GM23248 (cell line): ENCODE results near the gene ENTHD1. TPM values are rescaled to one million over a fixed set of nuclear protein-coding genes. Genes with fewer than 3 reads are reported as not detected.
"Not testable (repeated sequence)": the region's sequence is repeated elsewhere in the genome, so short reads cannot be mapped to it uniquely, and the experiment has no call there.

Experiments used
- DNase-seq: peaks from one replicate; pipeline ENCODE4 v3.0.0-alpha.2; 2015
- H2AFZ ChIP-seq: fragments of 200-600 bp; sonication (generic); 2 replicates; pipeline ENCODE4 v1.6.1; 2016; ENCODE audit warnings: antibody characterized with exemption
- H3F3A ChIP-seq: fragments of 200-600 bp; sonication (generic); 2 replicates; pipeline ENCODE4 v1.6.1; 2016; ENCODE audit warnings: mild to moderate bottlenecking, antibody characterized with exemption, mixed run types; ENCODE audit not compliant: insufficient read depth
- H3K27ac ChIP-seq: fragments of 200-600 bp; sonication (generic); 2 replicates; pipeline ENCODE4 v1.5.1; 2016; ENCODE audit warnings: mild to moderate bottlenecking
- H3K27me3 ChIP-seq: fragments of 200-600 bp; sonication (generic); replicated peaks from 2 replicates; pipeline ENCODE4 v1.6.1; 2016; ENCODE audit warnings: mild to moderate bottlenecking; ENCODE audit not compliant: insufficient read depth
- H3K36me3 ChIP-seq: fragments of 200-600 bp; sonication (generic); 2 replicates; pipeline ENCODE4 v1.6.1; 2016; ENCODE audit warnings: low read depth, mild to moderate bottlenecking
- H3K4me1 ChIP-seq: fragments of 200-600 bp; sonication (generic); 2 replicates; pipeline ENCODE4 v1.6.1; 2016; ENCODE audit warnings: mild to moderate bottlenecking; ENCODE audit not compliant: insufficient read depth
- H3K4me2 ChIP-seq: fragments of 200-600 bp; sonication (generic); one replicate; pipeline ENCODE4 v1.6.1; 2016; ENCODE audit warnings: mild to moderate bottlenecking; ENCODE audit not compliant: unreplicated experiment
- H3K4me3 ChIP-seq: fragments of 200-600 bp; sonication (generic); 2 replicates; pipeline ENCODE4 v1.5.1; 2016; ENCODE audit warnings: mild to moderate bottlenecking
- H3K79me2 ChIP-seq: fragments of 200-600 bp; sonication (generic); 2 replicates; pipeline ENCODE4 v1.6.1; 2016; ENCODE audit warnings: mild to moderate bottlenecking; ENCODE audit not compliant: insufficient read depth
- H3K9ac ChIP-seq: fragments of 200-600 bp; sonication (generic); 2 replicates; pipeline ENCODE4 v1.6.1; 2016; ENCODE audit warnings: mild to moderate bottlenecking
- H3K9me2 ChIP-seq: fragments of 200-600 bp; sonication (generic); 2 replicates; pipeline ENCODE4 v1.6.1; 2016; ENCODE audit warnings: mixed run types, mild to moderate bottlenecking, moderate library complexity; ENCODE audit not compliant: insufficient read depth
- H3K9me3 ChIP-seq: fragments of 200-600 bp; sonication (generic); one replicate; pipeline ENCODE4 v1.6.1; 2017; ENCODE audit warnings: low read depth
- H4K20me1 ChIP-seq: fragments of 200-600 bp; sonication (generic); 2 replicates; pipeline ENCODE4 v1.6.0; 2016; ENCODE audit not compliant: insufficient read depth
- EZH2 ChIP-seq: fragments of 200-600 bp; sonication (generic); IDR thresholded peaks from 2 replicates; pipeline ENCODE4 v1.6.1; 2018; ENCODE audit warnings: antibody characterized with exemption, mild to moderate bottlenecking; ENCODE audit not compliant: insufficient read depth, poor library complexity, severe bottlenecking
- EZH2phosphoT487 ChIP-seq: fragments of 200-600 bp; sonication (generic); IDR thresholded peaks from 2 replicates; pipeline ENCODE4 v1.6.1; 2018; ENCODE audit warnings: antibody characterized with exemption, moderate library complexity, mild to moderate bottlenecking, low read depth; ENCODE audit not compliant: insufficient read depth
- WGBS, 2 experiments: methylation state at CpG; one replicate each; pipeline ENCODE4 v1.1.6; 2015 to 2017; ENCODE audit warnings: low lambda C conversion rate in 2 of 2, low coverage in 1 of 2; ENCODE audit errors: missing lambda C conversion rate in 2 of 2; 5-methylcytosine and 5-hydroxymethylcytosine counted together
- in situ Hi-C: fragments of 300-500 bp; cut with MboI; formaldehyde crosslinking; loops from 2 replicates; pipeline ENCODE4 v1.15.0; 2020
- polyA plus RNA-seq: library from polyadenylated mRNA; unstranded; fragments of >200 nt; fragmentation: Nextera tagmentation; extraction: Ambion mirVana; gene quantifications from 2 replicates; pipeline ENCODE4 v1.2.1, GENCODE V29; 2016
- total RNA-seq: library from RNA; depleted of rRNA; stranded (reverse); fragments of >200 nt; shearing (Covaris generic); gene quantifications from 2 replicates; pipeline ENCODE4 v1.2.3, GENCODE V29; 2014

ENTHD1 gene
- total and polyA plus RNA-seq, 2 experiments from 2014 or later, result not detected

- H3K9me3 ChIP-seq, result no peaks in the 10 kb centered on the region
- H3K9ac ChIP-seq, result no peak overlapping the region
- in situ Hi-C loops, result no loop called here
- H2AFZ ChIP-seq, result no peak overlapping the region
- H4K20me1 ChIP-seq, result no peaks in the 10 kb centered on the region
- no peak overlapping the region for H3K4me3 ChIP-seq
- no peak overlapping the region for H3K27ac ChIP-seq
- H3K27me3 ChIP-seq, result peaks cover 23% of the 10 kb centered on the region
- H3K79me2 ChIP-seq, result no peaks in the 10 kb centered on the region
- H3K4me2 ChIP-seq, result no peak overlapping the region
- no peaks in the 10 kb centered on the region for H3K36me3 ChIP-seq
- DNase-seq, result no peak
- no peaks in the 10 kb centered on the region for H3K4me1 ChIP-seq
- H3F3A ChIP-seq, result no peaks in the 10 kb centered on the region
- WGBS, 2 experiments, result 64 to 67% methylated on average over 6 of the region's 6 CpGs
- TF ChIP-seq EZH2phosphoT487, result no peak
- TF ChIP-seq EZH2, result no peak
- no peaks in the 10 kb centered on the region for H3K9me2 ChIP-seq
Measured at GRCh38 chr22:39907047-39907446, 13.5 kb upstream of the ENTHD1 start.

GRCh38 chr22:39906207-39906606 is 12.6 kb upstream of the ENTHD1 start:
- WGBS, 2 experiments, result 60 to 69% methylated on average over 3 of the region's 3 CpGs
- no peak overlapping the region for H3K4me2 ChIP-seq
- in situ Hi-C loops, result no loop called here
- H3K9me2 ChIP-seq, result no peaks in the 10 kb centered on the region
- no peaks in the 10 kb centered on the region for H4K20me1 ChIP-seq
- H3K79me2 ChIP-seq, result no peaks in the 10 kb centered on the region
- H3K4me1 ChIP-seq, result no peaks in the 10 kb centered on the region
- no peaks in the 10 kb centered on the region for H3F3A ChIP-seq
- no peaks in the 10 kb centered on the region for H3K36me3 ChIP-seq
- no peak overlapping the region for H3K4me3 ChIP-seq
- H3K27me3 ChIP-seq, result peaks cover 32% of the 10 kb centered on the region
- no peak overlapping the region for H2AFZ ChIP-seq
- no peak overlapping the region for H3K9ac ChIP-seq
- no peak for TF ChIP-seq EZH2
- TF ChIP-seq EZH2phosphoT487, result no peak
- no peaks in the 10 kb centered on the region for H3K9me3 ChIP-seq
- DNase-seq, result no peak
- H3K27ac ChIP-seq, result no peak overlapping the region

- no peak overlapping the region for H2AFZ ChIP-seq
- H3K4me3 ChIP-seq, result no peak overlapping the region
- no peaks in the 10 kb centered on the region for H3K9me2 ChIP-seq
- H3K27ac ChIP-seq, result no peak overlapping the region
- TF ChIP-seq EZH2, result no peak
- no peak for TF ChIP-seq EZH2phosphoT487
- WGBS, 2 experiments, result 59 to 64% methylated on average over 3 of the region's 3 CpGs
- H3F3A ChIP-seq, result no peaks in the 10 kb centered on the region
- DNase-seq, result no peak
- H3K79me2 ChIP-seq, result no peaks in the 10 kb centered on the region
- H3K9me3 ChIP-seq, result no peaks in the 10 kb centered on the region
- in situ Hi-C loops, result no loop called here
- H3K4me2 ChIP-seq, result no peak overlapping the region
- no peak overlapping the region for H3K9ac ChIP-seq
- H4K20me1 ChIP-seq, result no peaks in the 10 kb centered on the region
- no peaks in the 10 kb centered on the region for H3K4me1 ChIP-seq
- H3K27me3 ChIP-seq, result peaks cover 37% of the 10 kb centered on the region
- no peaks in the 10 kb centered on the region for H3K36me3 ChIP-seq
Measured at GRCh38 chr22:39905687-39906086, 12.1 kb upstream of the ENTHD1 start.

- TF ChIP-seq EZH2 (no peak), EZH2phosphoT487 (no peak)
- in situ Hi-C loops, result no loop called here
- H3F3A ChIP-seq, result no peaks in the 10 kb centered on the region
Measured at GRCh38 chr22:39904862-39905261, 11.3 kb upstream of the ENTHD1 start.

GRCh38 chr22:39904024-39904423 is 10.5 kb upstream of the ENTHD1 start:
- H2AFZ ChIP-seq, H3F3A ChIP-seq, H3K4me2 ChIP-seq, H3K9me2 ChIP-seq, in situ Hi-C loops, H3K9ac ChIP-seq, DNase-seq, H3K9me3 ChIP-seq, H3K4me3 ChIP-seq, H3K27ac ChIP-seq, H4K20me1 ChIP-seq, H3K36me3 ChIP-seq, H3K79me2 ChIP-seq, H3K4me1 ChIP-seq: not testable (repeated sequence)
- WGBS, 2 experiments, result 62 to 64% methylated on average over 10 of the region's 10 CpGs
- H3K27me3 ChIP-seq, result peaks cover 52% of the 10 kb centered on the region

More at GRCh38 chr22:39904862-39905261, 11.3 kb upstream of the ENTHD1 start:
- no peak overlapping the region for H2AFZ ChIP-seq
- H3K36me3 ChIP-seq, result no peaks in the 10 kb centered on the region
- DNase-seq, result no peak
- H3K9ac ChIP-seq, result no peak overlapping the region
- H3K4me3 ChIP-seq, result no peak overlapping the region
- H3K79me2 ChIP-seq, result no peaks in the 10 kb centered on the region
- H3K27ac ChIP-seq, result no peak overlapping the region
- WGBS, 2 experiments, result 53 to 56% methylated on average over 4 of the region's 4 CpGs
- H3K4me1 ChIP-seq, result no peaks in the 10 kb centered on the region
- no peak overlapping the region for H3K4me2 ChIP-seq
- H3K9me2 ChIP-seq, result no peaks in the 10 kb centered on the region
- no peaks in the 10 kb centered on the region for H4K20me1 ChIP-seq
- peaks cover 43% of the 10 kb centered on the region for H3K27me3 ChIP-seq
- no peaks in the 10 kb centered on the region for H3K9me3 ChIP-seq
